HEK293 (cell line): ENCODE data around the gene CDNF.
A peak's percentile ranks its signal among the peaks of the same experiment; 100 is the strongest.

ENCODE experiments used
- AEBP2 ChIP-seq: fragments of 450-650 bp; formaldehyde crosslinking; IDR thresholded peaks from 2 replicates; pipeline ENCODE4 v1.5.1; 2016; ENCODE audit warnings: missing biosample characterization, missing genetic modification characterization, borderline replicate concordance
- ATF2 ChIP-seq: fragments of 450-650 bp; formaldehyde crosslinking; IDR thresholded peaks from 2 replicates; pipeline ENCODE4 v1.5.1; 2016; ENCODE audit warnings: missing biosample characterization, missing genetic modification characterization, low read depth
- BCL6B ChIP-seq: fragments of 450-650 bp; formaldehyde crosslinking; IDR thresholded peaks from 2 replicates; pipeline ENCODE4 v1.5.1; 2017; ENCODE audit warnings: missing biosample characterization, missing genetic modification characterization
- IKZF3 ChIP-seq: fragments of 450-650 bp; IDR thresholded peaks from 2 replicates; pipeline ENCODE4 v1.5.0; 2018; ENCODE audit warnings: missing biosample characterization, mild to moderate bottlenecking, missing genetic modification characterization, moderate library complexity
- KLF10 ChIP-seq: fragments of 450-650 bp; IDR thresholded peaks from 2 replicates; pipeline ENCODE4 v1.5.1; 2018; ENCODE audit warnings: missing biosample characterization, mild to moderate bottlenecking, missing genetic modification characterization
- KLF8 ChIP-seq: fragments of 450-650 bp; formaldehyde crosslinking; IDR thresholded peaks from 2 replicates; pipeline ENCODE4 v1.5.1; 2016; ENCODE audit warnings: missing biosample characterization, missing genetic modification characterization
- PRDM1 ChIP-seq: fragments of 450-650 bp; formaldehyde crosslinking; IDR thresholded peaks from 2 replicates; pipeline ENCODE4; 2016; ENCODE audit warnings: missing biosample characterization, missing genetic modification characterization
- PRDM4 ChIP-seq: fragments of 450-650 bp; formaldehyde crosslinking; IDR thresholded peaks from 2 replicates; pipeline ENCODE4 v1.5.1; 2017; ENCODE audit warnings: missing biosample characterization, missing genetic modification characterization
- SCRT2 ChIP-seq: fragments of 450-650 bp; formaldehyde crosslinking; IDR thresholded peaks from 2 replicates; pipeline ENCODE4 v1.5.1; 2016; ENCODE audit warnings: missing biosample characterization, missing genetic modification characterization
- SP3 ChIP-seq: fragments of 450-650 bp; formaldehyde crosslinking; IDR thresholded peaks from 2 replicates; pipeline ENCODE4 v1.5.1; 2016; ENCODE audit warnings: missing biosample characterization, missing genetic modification characterization
- WT1 ChIP-seq: fragments of 450-650 bp; formaldehyde crosslinking; IDR thresholded peaks from 2 replicates; pipeline ENCODE4 v1.5.1; 2016; ENCODE audit warnings: missing biosample characterization, missing genetic modification characterization
- YY2 ChIP-seq: fragments of 450-650 bp; formaldehyde crosslinking; IDR thresholded peaks from 2 replicates; pipeline ENCODE4 v1.5.1; 2016; ENCODE audit warnings: missing biosample characterization, missing genetic modification characterization
- ZBTB17 ChIP-seq: fragments of 450-650 bp; formaldehyde crosslinking; IDR thresholded peaks from 2 replicates; pipeline ENCODE4 v1.5.1; 2016; ENCODE audit warnings: missing biosample characterization, missing genetic modification characterization
- ZBTB20 ChIP-seq: fragments of 450-650 bp; formaldehyde crosslinking; IDR thresholded peaks from 2 replicates; pipeline ENCODE4 v1.5.1; 2016; ENCODE audit warnings: missing biosample characterization, missing genetic modification characterization
- ZBTB8A ChIP-seq: fragments of 450-650 bp; formaldehyde crosslinking; IDR thresholded peaks from 2 replicates; pipeline ENCODE4 v1.5.1; 2016; ENCODE audit warnings: missing biosample characterization, missing genetic modification characterization
- ZFHX2 ChIP-seq: fragments of 450-650 bp; formaldehyde crosslinking; conservative IDR thresholded peaks from 2 replicates; pipeline ENCODE4 v1.5.1; 2016; ENCODE audit warnings: missing biosample characterization, missing genetic modification characterization
- ZNF112 ChIP-seq: fragments of 450-650 bp; formaldehyde crosslinking; IDR thresholded peaks from 2 replicates; pipeline ENCODE4 v1.5.0; 2017; ENCODE audit warnings: missing biosample characterization, missing genetic modification characterization
- ZNF114 ChIP-seq: fragments of 450-650 bp; formaldehyde crosslinking; IDR thresholded peaks from 2 replicates; pipeline ENCODE4 v1.5.0; 2017; ENCODE audit warnings: missing biosample characterization, missing genetic modification characterization
- ZNF138 ChIP-seq: fragments of 450-650 bp; formaldehyde crosslinking; IDR thresholded peaks from 2 replicates; pipeline ENCODE4 v1.5.1; 2016; ENCODE audit warnings: missing biosample characterization, missing genetic modification characterization, borderline replicate concordance
- ZNF169 ChIP-seq: fragments of 450-650 bp; formaldehyde crosslinking; IDR thresholded peaks from 2 replicates; pipeline ENCODE4 v1.5.1; 2016; ENCODE audit warnings: missing biosample characterization, missing genetic modification characterization
- ZNF174 ChIP-seq: fragments of 450-650 bp; formaldehyde crosslinking; IDR thresholded peaks from 2 replicates; pipeline ENCODE4 v1.5.0; 2017; ENCODE audit warnings: missing biosample characterization, mild to moderate bottlenecking, missing genetic modification characterization
- ZNF184 ChIP-seq: fragments of 450-650 bp; IDR thresholded peaks from 2 replicates; pipeline ENCODE4 v1.5.1; 2018; ENCODE audit warnings: missing biosample characterization, mild to moderate bottlenecking, missing genetic modification characterization
- ZNF214 ChIP-seq: fragments of 450-650 bp; formaldehyde crosslinking; IDR thresholded peaks from 2 replicates; pipeline ENCODE4 v1.5.1; 2017; ENCODE audit warnings: missing biosample characterization, mild to moderate bottlenecking, missing genetic modification characterization, borderline replicate concordance
- ZNF23 ChIP-seq: fragments of 450-650 bp; formaldehyde crosslinking; IDR thresholded peaks from 2 replicates; pipeline ENCODE4 v1.5.1; 2016; ENCODE audit warnings: missing biosample characterization, missing genetic modification characterization, borderline replicate concordance
- ZNF274 ChIP-seq, 2 experiments: fragments of 200-500 bp in 1 of 2; fragments of 450-650 bp in 1 of 2; sonication (Bioruptor generic) in 1 of 2; formaldehyde crosslinking in 1 of 2; IDR thresholded peaks; 2 replicates each; pipeline versions ENCODE4 v1.5.1 to v1.6.1; 2014 to 2016; ENCODE audit warnings: borderline replicate concordance in 1 of 2, inconsistent platforms in 1 of 2, low read length in 1 of 2, missing biosample characterization in 1 of 2, missing genetic modification characterization in 1 of 2
- ZNF423 ChIP-seq: fragments of 450-650 bp; formaldehyde crosslinking; IDR thresholded peaks from 2 replicates; pipeline ENCODE4 v1.5.1; 2016; ENCODE audit warnings: missing biosample characterization, missing genetic modification characterization
- ZNF544 ChIP-seq: fragments of 450-650 bp; formaldehyde crosslinking; IDR thresholded peaks from 2 replicates; pipeline ENCODE4 v1.5.0; 2017; ENCODE audit warnings: missing biosample characterization, missing genetic modification characterization
- ZNF580 ChIP-seq: fragments of 450-650 bp; formaldehyde crosslinking; IDR thresholded peaks from 2 replicates; pipeline ENCODE4 v1.5.1; 2016; ENCODE audit warnings: missing biosample characterization, missing genetic modification characterization
- ZNF623 ChIP-seq: fragments of 450-650 bp; formaldehyde crosslinking; IDR thresholded peaks from 2 replicates; pipeline ENCODE4 v1.5.1; 2016; ENCODE audit warnings: missing biosample characterization, missing genetic modification characterization
- ZNF645 ChIP-seq: fragments of 450-650 bp; formaldehyde crosslinking; IDR thresholded peaks from 2 replicates; pipeline ENCODE4; 2016; ENCODE audit warnings: missing biosample characterization, missing genetic modification characterization
- ZNF660 ChIP-seq: fragments of 450-650 bp; IDR thresholded peaks from 2 replicates; pipeline ENCODE4 v1.5.1; 2018; ENCODE audit warnings: missing biosample characterization, mild to moderate bottlenecking, missing genetic modification characterization
- ZNF701 ChIP-seq: fragments of 450-650 bp; formaldehyde crosslinking; IDR thresholded peaks from 2 replicates; pipeline ENCODE4 v1.5.1; 2016; ENCODE audit warnings: missing biosample characterization, missing genetic modification characterization

CDNF gene

GRCh38 chr10:14837757-14838581 is at the start of gene CDNF, which contains the start of the genes HSPA14 and MSANTD7 (continued):
- TF ChIP-seq ZNF645 (tag by site-specific recombination) (no peak), ZNF660 (tag by site-specific recombination) (peak; percentile 13; the same call in 1 of the 2 replicates), IKZF3 (tag by site-specific recombination) (no peak), ZNF114 (tag by site-specific recombination) (no peak), ZBTB17 (peak; percentile 88), SCRT2 (tag by site-specific recombination) (peak; percentile 91), SP3 (tag by site-specific recombination) (peak; percentile 72), PRDM4 (tag by site-specific recombination) (no peak), ZNF701 (tag by site-specific recombination) (no peak), ZNF184 (tag by site-specific recombination) (no peak), KLF8 (tag by site-specific recombination) (peak; percentile 21; the same call in 1 of the 2 replicates), ZNF214 (tag by site-specific recombination) (no peak), WT1 (tag by site-specific recombination) (no peak), ZBTB20 (tag by site-specific recombination) (peak; percentile 58), ZNF580 (tag by site-specific recombination) (0 out of 2 replicates have a peak, but pooled peaks have one; percentile 35), YY2 (tag by site-specific recombination) (peak; percentile 64), AEBP2 (tag by site-specific recombination) (0 out of 2 replicates have a peak, but pooled peaks have one; percentile 14), ZNF23 (no peak), ZNF274 (IDR thresholded peaks at IDR 0.05; ENCODE audit: low read length) (no peak), ZNF274 (tag by site-specific recombination; IDR thresholded peaks at IDR 0.05; ENCODE audit: borderline replicate concordance) (no peak), ZNF544 (tag by site-specific recombination) (no peak), ZNF112 (no peak), KLF10 (no peak), ATF2 (peak; percentile 59; the same call in 1 of the 2 replicates), ZNF623 (tag by site-specific recombination) (no peak), ZNF138 (tag by site-specific recombination) (no peak), ZBTB8A (peak; percentile 48; the same call in 1 of the 2 replicates), ZFHX2 (tag by site-specific recombination) (peak; percentile 99), BCL6B (tag by site-specific recombination) (no peak), ZNF169 (no peak), PRDM1 (tag by site-specific recombination) (no peak), ZNF174 (tag by site-specific recombination) (no peak), ZNF423 (tag by site-specific recombination) (no peak)
